GM12801 (cell line): ENCODE measurements around the gene ZNF106.

Source experiments
- CTCF ChIP-seq: IDR thresholded peaks from one replicate; pipeline ENCODE4 v1.5.1; 2011; ENCODE audit warnings: control low read depth; ENCODE audit not compliant: insufficient read length; ENCODE audit errors: extremely low read depth

ZNF106 gene

GRCh38 chr15:42490671-42491538 lies at the start of gene ZNF106:
ZNF106 (minus strand) TSS chr15:42491141; CDS start chr15:42472289, 18,852 bp downstream.
- TF ChIP-seq CTCF: no peak

GRCh38 chr15:42533246-42533645 lies 42.3 kb upstream of the ZNF106 start:
- TF ChIP-seq CTCF: no peak

- no peak for TF ChIP-seq CTCF
Observed at GRCh38 chr15:42528970-42529369, 38.0 kb upstream of the ZNF106 start.

GRCh38 chr15:42523331-42523730 lies 32.4 kb upstream of the ZNF106 start:
- no peak for TF ChIP-seq CTCF

GRCh38 chr15:42511007-42511391 lies 20.1 kb upstream of the ZNF106 start:
- no peak for TF ChIP-seq CTCF

GRCh38 chr15:42510258-42511006 lies 19.5 kb upstream of the ZNF106 start:
- no peak for TF ChIP-seq CTCF

- no peak for TF ChIP-seq CTCF
Observed at GRCh38 chr15:42508263-42508690, 17.3 kb upstream of the ZNF106 start.
